GM10248 (cell line): Measurements from ENCODE around the gene RNU7-1.

ENCODE experiments used
- CTCF ChIA-PET: fragments of 300-600 bp; sonication (Branson Sonifier 250); formaldehyde crosslinking; extraction: SDS; loops from one replicate; lab custom pipeline; 2021; ENCODE audit warnings: antibody characterized with exemption; lab: Yijun Ruan, JAX
- POLR2A ChIA-PET: fragments of 350-650 bp; sonication (Branson Sonifier 250); formaldehyde crosslinking; extraction: SDS; loops from one replicate; lab custom pipeline; 2020; ENCODE audit warnings: antibody characterized with exemption; lab: Yijun Ruan, JAX
- DNase-seq: peaks from one replicate; pipeline ENCODE4 v3.0.0; 2012; ENCODE audit errors: extremely low spot score
- TF ChIP-seq, protein P1 (sequence below): IDR thresholded peaks from 2 replicates; pipeline ENCODE4 v1.5.1; 2012; ENCODE audit warnings: mild to moderate bottlenecking, low read depth; ENCODE audit errors: extremely low read depth, missing control alignments, control extremely low read depth

Gene RNU7-1

DNA sequence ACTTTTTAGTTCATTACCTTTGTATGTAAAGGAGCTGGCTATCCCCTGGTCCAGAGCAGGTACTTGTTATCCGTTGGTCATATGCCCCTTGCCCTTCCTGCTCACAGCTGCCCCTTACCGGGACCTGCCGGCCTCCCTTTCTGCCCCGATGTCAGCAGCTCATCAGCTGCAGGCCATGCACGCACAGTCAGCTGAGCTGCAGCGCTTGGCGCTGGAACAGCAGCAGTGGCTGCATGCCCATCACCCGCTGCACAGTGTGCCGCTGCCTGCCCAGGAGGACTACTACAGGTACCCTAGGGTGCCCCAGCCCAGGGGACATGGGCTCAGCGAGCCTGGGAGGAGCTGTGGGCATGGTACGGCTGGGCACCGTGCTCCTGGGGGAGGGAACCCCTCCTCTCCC, 2.3 kb upstream of the RNU7-1 start:
- DNase-seq, result no peak
- ChIA-PET POLR2A (no interaction called here), CTCF (interaction anchor here (3.1 to 22.9 kb wide), 3 partner anchors 16 to 69 kb away, joined by 13 to 530 read pairs (median 142); partner anchors contain the start of gene SPSB2)
- TF ChIP-seq, protein P1, sequence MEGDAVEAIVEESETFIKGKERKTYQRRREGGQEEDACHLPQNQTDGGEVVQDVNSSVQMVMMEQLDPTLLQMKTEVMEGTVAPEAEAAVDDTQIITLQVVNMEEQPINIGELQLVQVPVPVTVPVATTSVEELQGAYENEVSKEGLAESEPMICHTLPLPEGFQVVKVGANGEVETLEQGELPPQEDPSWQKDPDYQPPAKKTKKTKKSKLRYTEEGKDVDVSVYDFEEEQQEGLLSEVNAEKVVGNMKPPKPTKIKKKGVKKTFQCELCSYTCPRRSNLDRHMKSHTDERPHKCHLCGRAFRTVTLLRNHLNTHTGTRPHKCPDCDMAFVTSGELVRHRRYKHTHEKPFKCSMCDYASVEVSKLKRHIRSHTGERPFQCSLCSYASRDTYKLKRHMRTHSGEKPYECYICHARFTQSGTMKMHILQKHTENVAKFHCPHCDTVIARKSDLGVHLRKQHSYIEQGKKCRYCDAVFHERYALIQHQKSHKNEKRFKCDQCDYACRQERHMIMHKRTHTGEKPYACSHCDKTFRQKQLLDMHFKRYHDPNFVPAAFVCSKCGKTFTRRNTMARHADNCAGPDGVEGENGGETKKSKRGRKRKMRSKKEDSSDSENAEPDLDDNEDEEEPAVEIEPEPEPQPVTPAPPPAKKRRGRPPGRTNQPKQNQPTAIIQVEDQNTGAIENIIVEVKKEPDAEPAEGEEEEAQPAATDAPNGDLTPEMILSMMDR, result no peak

DNA sequence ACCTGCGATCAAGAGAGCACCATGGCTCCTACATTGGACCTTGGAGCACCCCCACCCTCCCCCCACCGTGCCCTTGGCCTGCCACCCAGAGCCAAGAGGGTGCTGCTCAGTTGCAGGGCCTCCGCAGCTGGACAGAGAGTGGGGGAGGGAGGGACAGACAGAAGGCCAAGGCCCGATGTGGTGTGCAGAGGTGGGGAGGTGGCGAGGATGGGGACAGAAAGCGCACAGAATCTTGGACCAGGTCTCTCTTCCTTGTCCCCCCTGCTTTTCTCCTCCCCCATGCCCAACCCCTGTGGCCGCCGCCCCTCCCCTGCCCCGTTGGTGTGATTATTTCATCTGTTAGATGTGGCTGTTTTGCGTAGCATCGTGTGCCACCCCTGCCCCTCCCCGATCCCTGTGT, 1.8 kb upstream of the RNU7-1 start:
- no peak for DNase-seq
- CTCF ChIA-PET, result interaction anchor here (3.1 to 22.9 kb wide), 3 partner anchors 16 to 70 kb away, joined by 13 to 530 read pairs (median 142); partner anchors contain the start of gene SPSB2
- TF ChIP-seq, protein P1, result no peak
- POLR2A ChIA-PET, result interaction anchor here (3.5 kb wide), 1 partner anchor 74 kb away, joined by 17 read pairs; the partner anchor contains the start of gene TPI1

DNA sequence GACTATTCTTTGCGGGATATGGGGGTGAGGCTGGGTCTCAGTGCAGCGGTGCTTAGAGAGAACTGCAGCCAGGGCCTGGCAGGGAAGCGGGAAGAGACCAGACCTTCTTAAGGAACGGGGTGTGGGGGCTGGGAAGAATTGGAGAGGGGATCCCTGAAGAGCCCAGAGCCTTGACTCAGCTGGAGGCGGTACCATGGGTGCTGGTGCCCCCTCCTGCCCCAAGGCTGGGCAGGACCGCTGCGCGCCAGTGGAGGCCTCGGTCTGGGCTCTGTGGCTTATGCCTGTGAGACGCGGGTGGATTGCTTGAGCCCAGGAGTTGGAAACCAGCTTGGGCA, 1.3 kb upstream of the RNU7-1 start:
- POLR2A ChIA-PET, result interaction anchor here (3.5 to 6.1 kb wide), 2 partner anchors 19 to 75 kb away, joined by 17 to 147 read pairs; partner anchors contain the start of gene TPI1
- CTCF ChIA-PET, result interaction anchor here (13.2 to 22.9 kb wide), 2 partner anchors 17 to 18 kb away, joined by 142 to 530 read pairs; no protein-coding TSS in a partner anchor
- TF ChIP-seq, protein P1, result no peak
- DNase-seq, result no peak

DNA sequence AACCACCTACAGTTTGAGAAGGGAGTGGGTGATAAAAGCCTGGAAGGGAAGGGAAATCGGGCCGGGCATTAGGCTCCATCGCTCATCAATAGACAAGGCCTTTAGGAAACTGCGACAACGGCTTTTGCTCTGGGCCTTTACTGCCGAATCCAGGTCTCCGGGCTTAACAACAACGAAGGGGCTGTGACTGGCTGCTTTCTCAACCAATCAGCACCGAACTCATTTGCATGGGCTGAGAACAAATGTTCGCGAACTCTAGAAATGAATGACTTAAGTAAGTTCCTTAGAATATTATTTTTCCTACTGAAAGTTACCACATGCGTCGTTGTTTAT, 261 bp upstream of the RNU7-1 start:
- peak; percentile 89 for DNase-seq
- POLR2A ChIA-PET, result interaction anchor here (0.8 to 6.1 kb wide), 14 partner anchors 10 to 409 kb away, joined by 3 to 147 read pairs (median 4); partner anchors contain the start of genes ENO2, GAPDH, LPCAT3 and SPSB2

DNA sequence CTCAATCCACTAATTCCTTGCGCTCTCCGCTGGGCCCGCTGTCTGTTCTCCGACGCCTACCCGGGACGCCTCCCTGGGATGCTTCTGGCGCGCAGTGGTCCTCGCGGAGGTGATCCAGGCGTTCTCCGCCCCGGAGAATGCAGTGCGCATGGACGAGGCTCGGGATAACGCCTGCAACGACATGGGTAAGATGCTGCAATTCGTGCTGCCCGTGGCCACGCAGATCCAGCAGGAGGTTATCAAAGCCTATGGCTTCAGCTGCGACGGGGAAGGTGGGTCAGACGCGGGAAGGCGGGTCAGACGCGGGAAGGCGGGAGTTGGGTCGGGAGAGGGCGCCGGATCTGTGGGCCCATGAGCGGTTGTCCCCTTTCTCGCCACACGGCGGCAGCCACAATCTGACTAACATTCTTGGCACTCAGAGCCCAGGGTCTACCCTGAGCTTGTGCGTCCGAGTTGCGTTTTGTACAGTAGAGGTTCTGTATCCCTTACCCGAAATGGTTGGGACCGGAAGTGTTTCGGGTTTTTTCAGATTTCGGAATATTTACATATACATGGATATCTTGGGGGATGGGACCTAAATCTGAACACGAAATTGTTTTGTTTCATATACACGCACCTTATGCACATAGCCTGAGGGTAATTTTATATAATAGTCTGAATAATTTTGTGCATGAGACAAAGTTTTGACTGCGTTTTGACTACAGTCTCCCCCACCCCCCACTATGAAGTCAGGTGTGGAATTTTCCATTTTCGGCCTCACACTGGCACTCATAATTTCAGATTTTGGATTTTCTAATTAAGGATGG, 968 bp downstream of the RNU7-1 start:
- POLR2A ChIA-PET, result interaction anchor here (0.9 to 6.1 kb wide), 14 partner anchors 15 to 410 kb away, joined by 3 to 147 read pairs (median 4); partner anchors contain the start of genes ENO2, GAPDH, LPCAT3 and SPSB2
- CTCF ChIA-PET, result interaction anchor here (0.8 to 22.9 kb wide), 19 partner anchors 8 to 169 kb away, joined by 3 to 530 read pairs (median 6); partner anchors contain the start of genes C1RL, LPCAT3 and SPSB2
- TF ChIP-seq, protein P1, result peak; percentile 94
- peak; percentile 79 for DNase-seq

More for the DNA sequence above, 261 bp upstream of the RNU7-1 start:
- CTCF ChIA-PET, result interaction anchor here (1.0 to 22.9 kb wide), 12 partner anchors 6 to 170 kb away, joined by 4 to 530 read pairs (median 12); partner anchors contain the start of genes C1RL and LPCAT3
- TF ChIP-seq, protein P1, result no peak

DNA sequence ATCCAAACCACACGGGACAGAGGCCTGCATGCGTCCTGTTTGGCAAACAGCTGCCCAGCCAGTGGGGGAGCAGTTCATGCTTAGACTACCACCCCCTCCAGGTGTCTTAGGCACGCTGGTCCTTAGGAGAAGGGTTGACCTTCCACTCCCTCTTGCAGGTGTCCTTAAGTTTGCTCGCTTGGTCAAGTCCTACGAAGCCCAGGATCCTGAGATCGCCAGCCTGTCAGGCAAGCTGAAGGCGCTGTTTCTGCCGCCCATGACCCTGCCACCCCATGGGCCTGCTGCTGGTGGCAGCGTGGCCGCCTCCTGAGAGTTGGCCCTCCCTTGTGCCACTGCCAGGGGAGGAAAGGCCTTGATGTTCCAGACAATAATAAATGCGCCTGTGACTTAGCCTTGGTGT, 2.0 kb downstream of the RNU7-1 start:
- no peak for DNase-seq
- TF ChIP-seq, protein P1, result no peak
- ChIA-PET CTCF (interaction anchor here (0.9 to 22.9 kb wide), 17 partner anchors 9 to 168 kb away, joined by 3 to 530 read pairs (median 6); partner anchors contain the start of genes C1RL, LPCAT3 and SPSB2), POLR2A (interaction anchor here (1.2 to 6.1 kb wide), 4 partner anchors 8 to 93 kb away, joined by 4 to 147 read pairs (median 8); partner anchors contain the start of gene USP5)
